ENCODE data around the gene CCDC167.

The CCDC167 gene

GRCh38 chr6:37492236-37492972, 7.3 kb downstream of the CCDC167 start:
- peaks cover 95% of the 10 kb centered on the region for H3K4me1 Mint-ChIP-seq
- peak overlapping the region; percentile 69 for H3K27ac Mint-ChIP-seq
- ATAC-seq (no peak), DNase-seq (no peak)
- H3K9me3 Mint-ChIP-seq, result no peaks in the 10 kb centered on the region
- H3K36me3 Mint-ChIP-seq (ENCODE audit: low read depth), result peaks cover 20% of the 10 kb centered on the region
- no peak overlapping the region for H3K4me3 Mint-ChIP-seq
- no peaks in the 10 kb centered on the region for H3K27me3 Mint-ChIP-seq

DNA sequence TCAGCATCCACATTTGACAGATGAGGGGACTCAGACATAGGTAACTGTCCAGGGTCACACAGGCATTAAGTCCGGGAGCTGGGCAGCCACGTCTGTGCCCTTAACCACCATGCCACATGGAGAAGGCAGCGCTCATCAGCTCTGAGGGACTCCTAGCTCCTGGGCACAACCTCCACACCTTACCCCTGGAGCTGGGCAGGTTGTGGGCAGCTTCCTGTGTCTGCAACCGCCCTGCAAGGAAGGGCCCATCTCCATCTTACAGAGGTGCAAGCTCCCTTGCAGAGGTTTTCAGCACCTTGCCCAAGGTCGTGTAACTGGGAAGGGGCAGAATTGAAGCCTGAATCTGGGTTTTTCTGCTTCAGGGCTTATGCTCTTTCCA, 7.9 kb downstream of the CCDC167 start:
- no peak for ATAC-seq
- peak overlapping the region; percentile 69 for H3K27ac Mint-ChIP-seq

DNA sequence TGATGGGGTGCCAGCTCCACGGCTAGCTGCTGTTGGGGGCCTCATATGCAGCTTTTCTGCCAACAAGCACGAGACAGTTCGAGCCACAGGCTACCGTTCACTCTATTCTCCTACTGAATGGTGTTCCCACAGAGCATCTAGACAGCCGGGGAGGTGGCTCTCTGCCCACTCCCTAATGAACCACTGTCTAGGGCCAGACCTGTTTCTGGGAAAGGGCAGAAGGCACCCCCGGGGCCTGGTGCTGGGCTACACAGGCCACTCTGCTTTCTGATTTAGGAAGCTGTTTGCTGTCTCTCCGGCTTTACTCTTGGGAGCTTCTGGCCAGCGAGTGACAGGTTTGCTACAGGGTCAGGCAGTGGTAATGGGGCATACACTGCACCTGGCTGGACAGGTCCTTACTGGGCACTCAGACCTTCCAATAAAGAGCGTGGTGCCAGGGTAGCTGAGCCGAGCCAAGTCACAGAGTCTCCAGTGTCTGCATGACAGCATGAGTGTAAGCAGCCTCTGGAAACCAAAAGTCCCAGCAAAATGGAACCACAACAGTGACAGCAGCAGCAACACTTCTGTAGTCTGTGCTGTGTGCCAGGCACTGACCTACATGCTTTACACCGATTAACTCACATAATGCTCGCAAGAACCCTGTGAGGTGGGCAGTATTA, 8.4 kb downstream of the CCDC167 start:
- peak overlapping the region; percentile 27 for H3K27ac Mint-ChIP-seq
- no peaks in the 10 kb centered on the region for H3K27me3 Mint-ChIP-seq
- peaks cover 86% of the 10 kb centered on the region for H3K4me1 Mint-ChIP-seq
- no peak for ATAC-seq
- peaks cover 15% of the 10 kb centered on the region for H3K36me3 Mint-ChIP-seq (ENCODE audit: low read depth)
- no peak overlapping the region for H3K4me3 Mint-ChIP-seq
- no peaks in the 10 kb centered on the region for H3K9me3 Mint-ChIP-seq
- no peak for DNase-seq

More for the DNA sequence above, 7.9 kb downstream of the CCDC167 start:
- H3K4me1 Mint-ChIP-seq, result peaks cover 89% of the 10 kb centered on the region
- DNase-seq, result no peak
- no peaks in the 10 kb centered on the region for H3K27me3 Mint-ChIP-seq
- no peak overlapping the region for H3K4me3 Mint-ChIP-seq
- H3K36me3 Mint-ChIP-seq (ENCODE audit: low read depth), result peaks cover 20% of the 10 kb centered on the region
- H3K9me3 Mint-ChIP-seq, result no peaks in the 10 kb centered on the region

GRCh38 chr6:37490536-37491170, 9.0 kb downstream of the CCDC167 start:
- Mint-ChIP-seq H3K27me3 (no peaks in the 10 kb centered on the region), H3K9me3 (no peaks in the 10 kb centered on the region), H3K4me3 (no peak overlapping the region), H3K27ac (peak overlapping the region; percentile 88), H3K4me1 (peaks cover 80% of the 10 kb centered on the region), H3K36me3 (ENCODE audit: low read depth) (peaks cover 13% of the 10 kb centered on the region)
- DNase-seq (no peak), ATAC-seq (no peak)

- Mint-ChIP-seq H3K27me3 (no peaks in the 10 kb centered on the region), H3K27ac (peak overlapping the region; percentile 88), H3K4me1 (peaks cover 72% of the 10 kb centered on the region), H3K9me3 (no peaks in the 10 kb centered on the region), H3K36me3 (ENCODE audit: low read depth) (peaks cover 12% of the 10 kb centered on the region), H3K4me3 (no peak overlapping the region)
- DNase-seq (peak; percentile 39), ATAC-seq (peak; percentile 52)
These were observed 9.9 kb downstream of the CCDC167 start for GRCh38 chr6:37489697-37490336.

DNA sequence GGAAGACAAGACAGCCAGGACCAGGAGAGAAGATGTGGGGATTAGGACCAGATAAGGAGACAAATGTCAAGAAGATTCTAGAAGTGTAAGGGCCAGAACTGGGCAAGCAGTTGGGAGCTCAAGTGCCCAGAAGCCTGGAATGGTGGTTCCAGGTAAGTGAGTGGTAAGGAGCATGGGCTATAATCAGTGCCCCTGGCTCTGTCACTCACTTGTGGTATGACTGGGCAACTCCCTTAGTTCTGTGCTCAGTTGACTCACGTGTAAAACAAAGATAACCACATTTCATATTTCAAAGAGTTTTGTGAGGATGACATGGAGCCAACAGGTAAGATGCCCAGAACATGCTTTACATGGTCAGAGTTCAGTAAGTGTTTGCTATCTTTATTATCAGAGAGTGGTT, 11.2 kb downstream of the CCDC167 start:
- no peak overlapping the region for H3K27ac Mint-ChIP-seq
- no peak overlapping the region for H3K4me3 Mint-ChIP-seq
- peaks cover 60% of the 10 kb centered on the region for H3K4me1 Mint-ChIP-seq
- DNase-seq (no peak), ATAC-seq (peak; percentile 62)
- no peaks in the 10 kb centered on the region for H3K9me3 Mint-ChIP-seq
- peaks cover 8% of the 10 kb centered on the region for H3K36me3 Mint-ChIP-seq (ENCODE audit: low read depth)
- H3K27me3 Mint-ChIP-seq, result no peaks in the 10 kb centered on the region

DNA sequence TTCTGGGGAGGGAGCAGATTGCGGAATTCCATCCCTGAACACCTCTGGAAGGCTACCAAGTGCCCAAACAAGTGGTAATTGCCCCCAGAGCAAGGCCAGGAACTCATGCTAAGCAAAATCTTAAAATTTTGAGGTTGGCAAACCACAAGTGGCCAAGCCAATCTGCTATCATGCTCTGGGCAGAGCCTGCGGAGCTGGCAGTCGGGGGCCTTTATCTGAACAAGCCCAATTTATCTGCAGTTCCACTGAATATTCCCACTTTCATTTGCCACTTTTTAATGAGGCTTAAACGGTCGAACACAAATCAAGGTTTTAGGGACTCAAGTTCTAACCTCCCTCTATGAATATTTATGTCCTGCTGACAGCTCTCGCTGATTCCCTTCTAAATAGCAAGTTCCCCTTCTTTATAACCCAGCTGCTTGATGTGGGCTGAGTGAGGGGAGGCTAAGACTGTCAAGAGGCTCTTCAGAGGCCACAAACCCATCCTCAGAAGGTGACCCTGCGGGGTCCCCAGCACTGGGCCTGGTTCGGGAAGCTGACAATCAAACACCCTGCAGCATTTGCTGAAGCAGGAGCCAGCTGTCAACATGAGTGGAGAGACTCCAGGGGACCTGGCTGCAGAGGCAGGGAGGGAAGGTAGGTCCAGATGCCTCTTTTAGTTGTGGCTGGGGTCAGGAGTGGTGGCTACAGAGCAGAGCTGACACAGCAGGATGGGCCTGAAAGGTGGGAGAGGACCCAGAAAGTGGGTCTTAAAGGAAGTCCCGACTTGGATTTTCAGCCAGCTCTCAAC, 11.9 kb downstream of the CCDC167 start:
- Mint-ChIP-seq H3K27me3 (no peaks in the 10 kb centered on the region), H3K4me1 (peaks cover 53% of the 10 kb centered on the region), H3K9me3 (no peaks in the 10 kb centered on the region), H3K27ac (no peak overlapping the region), H3K36me3 (ENCODE audit: low read depth) (peaks cover 8% of the 10 kb centered on the region), H3K4me3 (no peak overlapping the region)
- DNase-seq (no peak), ATAC-seq (no peak)

DNA sequence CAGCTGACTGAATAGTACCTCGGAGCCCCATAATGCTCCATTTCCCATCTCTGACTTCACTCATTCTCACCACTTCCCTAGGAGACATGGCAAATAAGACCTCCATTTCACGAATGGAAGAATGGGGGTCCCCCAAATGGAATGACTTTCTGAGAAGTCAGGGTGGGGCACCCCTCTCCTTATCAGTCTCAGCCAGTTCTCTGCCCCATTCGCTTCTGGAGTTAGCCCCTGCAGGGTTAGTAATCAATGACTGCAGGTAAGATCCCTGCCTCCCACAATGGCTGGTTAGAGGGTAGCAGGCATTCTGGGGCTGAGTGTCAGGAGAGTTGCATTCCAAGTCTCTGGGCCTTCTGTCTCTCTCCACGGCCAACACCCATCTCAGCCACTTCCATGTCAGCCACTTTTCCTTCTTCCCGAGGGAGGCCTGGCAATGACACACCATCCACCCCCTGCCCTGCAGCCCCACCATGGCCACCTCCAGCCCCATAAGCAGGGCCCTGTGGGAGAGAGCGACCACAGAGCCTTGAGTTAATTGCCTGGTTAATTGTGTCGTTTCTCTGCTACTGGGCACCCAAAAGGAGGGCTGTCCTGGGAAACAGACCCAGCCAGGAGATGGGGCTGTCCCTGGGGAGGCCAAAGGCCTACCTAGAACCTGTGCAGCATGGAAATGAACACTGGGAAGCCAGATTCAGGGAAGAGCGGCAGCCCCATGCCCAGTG, 13.4 kb downstream of the CCDC167 start:
- no peak overlapping the region for H3K27ac Mint-ChIP-seq
- no peak overlapping the region for H3K4me3 Mint-ChIP-seq
- H3K9me3 Mint-ChIP-seq, result no peaks in the 10 kb centered on the region
- H3K27me3 Mint-ChIP-seq, result no peaks in the 10 kb centered on the region
- ATAC-seq (no peak), DNase-seq (no peak)
- H3K4me1 Mint-ChIP-seq, result peaks cover 38% of the 10 kb centered on the region
- peaks cover 16% of the 10 kb centered on the region for H3K36me3 Mint-ChIP-seq (ENCODE audit: low read depth)

DNA sequence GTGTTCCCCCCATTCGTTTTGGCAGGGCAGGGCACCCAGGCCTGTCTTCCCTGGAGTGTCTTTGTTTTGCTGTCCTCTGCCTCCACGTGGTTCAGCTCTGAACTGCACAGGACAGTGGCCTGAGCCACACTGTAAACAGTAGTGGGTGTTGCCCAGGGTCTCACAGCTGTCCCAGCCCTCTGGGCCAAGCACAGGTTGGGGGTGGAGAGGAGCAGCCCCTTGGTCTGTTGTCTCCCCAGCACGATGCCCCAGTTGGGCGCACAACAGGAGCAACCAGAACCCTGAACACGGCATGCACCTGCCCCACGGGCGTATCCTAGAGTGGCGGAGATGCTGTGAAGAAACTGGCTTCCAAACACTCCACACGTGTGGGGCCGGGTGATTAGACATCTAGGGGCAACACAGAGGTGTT, 14.4 kb downstream of the CCDC167 start:
- ATAC-seq (no peak), DNase-seq (no peak)
- H3K4me3 Mint-ChIP-seq, result no peak overlapping the region
- no peak overlapping the region for H3K27ac Mint-ChIP-seq
- no peaks in the 10 kb centered on the region for H3K27me3 Mint-ChIP-seq
- H3K9me3 Mint-ChIP-seq, result no peaks in the 10 kb centered on the region
- peaks cover 16% of the 10 kb centered on the region for H3K36me3 Mint-ChIP-seq (ENCODE audit: low read depth)
- peaks cover 29% of the 10 kb centered on the region for H3K4me1 Mint-ChIP-seq

- Mint-ChIP-seq H3K36me3 (ENCODE audit: low read depth) (peaks cover 16% of the 10 kb centered on the region), H3K9me3 (no peaks in the 10 kb centered on the region), H3K4me1 (peaks cover 23% of the 10 kb centered on the region), H3K27me3 (no peaks in the 10 kb centered on the region), H3K4me3 (no peak overlapping the region), H3K27ac (no peak overlapping the region)
- ATAC-seq (no peak), DNase-seq (no peak)
These were observed 14.9 kb downstream of the CCDC167 start for GRCh38 chr6:37484786-37485170.

- ATAC-seq (peak; percentile 73), DNase-seq (peak; percentile 79)
- Mint-ChIP-seq H3K9me3 (no peaks in the 10 kb centered on the region), H3K4me3 (no peak overlapping the region), H3K27me3 (no peaks in the 10 kb centered on the region), H3K4me1 (peaks cover 18% of the 10 kb centered on the region), H3K36me3 (ENCODE audit: low read depth) (peaks cover 16% of the 10 kb centered on the region), H3K27ac (no peak overlapping the region)
These were observed 15.5 kb downstream of the CCDC167 start for GRCh38 chr6:37483917-37484785.

- peaks cover 10% of the 10 kb centered on the region for H3K4me1 Mint-ChIP-seq
- no peak for ATAC-seq
- peaks cover 11% of the 10 kb centered on the region for H3K36me3 Mint-ChIP-seq (ENCODE audit: low read depth)
- H3K4me3 Mint-ChIP-seq, result no peak overlapping the region
- DNase-seq, result no peak
- H3K27me3 Mint-ChIP-seq, result no peaks in the 10 kb centered on the region
- no peaks in the 10 kb centered on the region for H3K9me3 Mint-ChIP-seq
- no peak overlapping the region for H3K27ac Mint-ChIP-seq
These were observed 16.3 kb downstream of the CCDC167 start for GRCh38 chr6:37483252-37483901.
